HG02610 (cell line): Measurements from ENCODE around the gene UGT1A4.
"Not testable (repeated sequence)": the region's sequence is repeated elsewhere in the genome, so short reads cannot be mapped to it uniquely, and the experiment has no call there.

Experiments
- ATAC-seq: cut with Tn5 transposase; IDR thresholded peaks from one replicate; pipeline ENCODE4 v1.9.1; 2021; ENCODE audit warnings: mild to moderate bottlenecking, moderate library complexity; ENCODE audit not compliant: unreplicated experiment

UGT1A4 gene

DNA sequence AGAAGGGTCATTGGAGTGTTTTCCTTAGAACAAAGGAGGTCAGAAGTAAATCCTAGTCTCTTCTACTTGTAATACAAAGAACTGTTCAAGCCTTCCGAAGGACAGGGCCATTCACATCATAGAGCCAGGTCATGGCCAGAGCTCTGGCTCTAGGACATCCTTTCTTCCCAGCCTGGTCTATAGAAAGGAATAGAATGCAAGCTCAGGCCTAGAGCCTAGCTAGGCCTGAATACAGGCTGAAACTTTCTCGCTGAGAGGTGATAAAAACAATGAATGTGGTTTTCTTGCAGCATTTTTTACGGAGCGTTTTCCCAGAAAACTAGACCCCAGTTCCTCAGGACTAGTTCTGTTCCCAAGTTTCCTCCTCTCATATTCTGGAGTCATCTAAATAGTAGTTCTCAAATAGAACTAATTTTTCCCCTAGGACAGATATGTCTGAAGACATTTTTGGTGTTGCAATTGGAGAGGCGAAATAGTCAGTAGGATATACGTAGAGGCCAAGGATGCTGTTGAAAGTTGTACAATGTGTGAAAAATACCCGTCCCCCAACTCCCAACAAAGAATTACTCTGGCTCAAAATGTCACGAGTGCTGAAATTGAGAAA is 19.0 kb upstream of the UGT1A4 start:
- no peak for ATAC-seq

DNA sequence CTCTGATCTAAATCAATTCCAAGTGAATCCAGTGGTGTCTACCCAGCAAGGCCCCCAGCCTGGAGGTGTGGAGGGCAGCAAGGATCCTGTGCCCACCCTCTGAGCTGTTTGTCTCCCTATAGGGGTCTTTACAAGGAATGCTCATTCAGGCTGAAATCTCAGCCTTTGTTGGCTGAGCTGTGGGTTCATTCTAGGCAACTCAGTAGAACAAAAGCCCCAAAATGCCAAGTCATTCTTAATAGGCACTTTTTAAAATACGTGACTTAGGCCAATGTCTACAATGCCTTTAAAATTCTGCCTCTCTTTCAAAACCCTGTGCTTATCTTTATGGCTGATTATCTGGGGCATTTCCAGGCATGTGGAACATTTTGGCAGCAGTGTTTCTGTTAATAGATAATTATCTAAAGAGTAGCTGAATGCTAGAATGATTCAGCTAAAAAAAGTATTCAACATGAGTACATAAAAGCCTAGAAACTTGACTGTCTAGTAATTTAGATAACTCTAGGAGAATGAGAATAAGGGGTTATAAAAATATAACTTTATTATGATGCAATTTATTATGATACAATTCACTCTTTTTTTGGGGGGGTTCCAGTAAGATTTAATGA is 18.4 kb upstream of the UGT1A4 start:
- ATAC-seq = no peak

DNA sequence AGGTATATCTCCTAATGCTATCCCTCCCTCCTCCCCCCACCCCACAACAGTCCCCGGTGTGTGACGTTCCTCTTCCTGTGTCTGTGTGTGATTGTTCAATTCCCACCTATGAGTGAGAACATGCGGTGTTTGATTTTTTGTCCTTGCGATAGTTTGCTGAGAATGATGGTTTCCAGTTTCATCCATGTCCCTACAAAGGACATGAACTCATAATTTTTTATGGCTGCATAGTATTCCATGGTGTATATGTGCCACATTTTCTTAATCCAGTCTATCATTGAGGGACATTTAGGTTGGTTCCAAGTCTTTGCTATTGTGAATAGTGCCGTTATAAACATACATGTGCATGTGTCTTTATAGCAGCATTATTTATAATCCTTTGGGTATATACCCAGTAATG is 17.7 kb upstream of the UGT1A4 start:
- not testable (repeated sequence) for ATAC-seq

DNA sequence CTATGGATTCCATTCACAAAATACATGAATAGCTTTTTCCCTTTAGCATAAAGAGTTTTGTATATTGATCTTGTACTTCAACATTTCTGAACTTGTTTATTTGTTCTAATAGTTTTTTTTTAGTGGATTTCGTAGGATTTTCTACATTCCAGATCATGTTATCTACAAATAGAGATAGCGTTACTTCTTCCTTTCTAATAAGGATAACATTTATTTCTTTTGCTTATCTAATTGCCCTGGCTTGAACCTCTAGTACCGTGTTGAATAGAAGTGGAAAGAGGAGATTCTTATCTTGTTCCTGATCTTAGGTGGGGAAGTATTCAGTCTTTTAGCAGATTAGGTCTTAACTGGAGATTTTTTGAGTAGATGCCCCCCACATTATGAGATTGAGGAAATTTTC is 16.3 kb upstream of the UGT1A4 start:
- no peak for ATAC-seq

DNA sequence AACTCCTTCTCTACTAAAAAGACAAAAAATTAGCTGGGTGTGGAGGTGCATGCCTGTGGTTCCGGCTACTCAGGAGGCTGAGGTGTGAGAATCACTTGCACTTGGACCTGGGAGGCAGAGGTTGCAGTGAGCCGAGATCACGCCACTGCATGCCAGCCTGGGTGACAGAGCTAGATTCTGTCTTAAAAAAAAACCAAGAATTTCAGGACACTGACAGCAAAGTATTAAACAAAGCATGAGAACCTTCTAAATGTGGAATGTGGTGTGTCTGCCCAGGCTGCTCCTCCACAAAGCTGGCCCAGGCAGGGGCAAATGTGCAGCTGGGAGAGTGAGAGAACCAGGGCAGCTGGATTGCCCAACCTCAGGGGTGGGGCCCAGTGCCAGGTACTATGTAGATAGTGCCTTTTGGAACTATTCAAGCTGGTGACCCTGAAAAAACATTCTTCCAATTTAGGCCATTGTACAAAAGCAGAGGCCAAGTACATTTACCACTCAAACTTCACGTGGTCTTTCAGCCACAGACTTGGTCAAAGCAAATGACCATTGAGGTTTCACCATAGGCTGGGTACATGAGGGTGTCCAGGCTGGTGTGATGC is 12.5 kb upstream of the UGT1A4 start:
- no peak for ATAC-seq

DNA sequence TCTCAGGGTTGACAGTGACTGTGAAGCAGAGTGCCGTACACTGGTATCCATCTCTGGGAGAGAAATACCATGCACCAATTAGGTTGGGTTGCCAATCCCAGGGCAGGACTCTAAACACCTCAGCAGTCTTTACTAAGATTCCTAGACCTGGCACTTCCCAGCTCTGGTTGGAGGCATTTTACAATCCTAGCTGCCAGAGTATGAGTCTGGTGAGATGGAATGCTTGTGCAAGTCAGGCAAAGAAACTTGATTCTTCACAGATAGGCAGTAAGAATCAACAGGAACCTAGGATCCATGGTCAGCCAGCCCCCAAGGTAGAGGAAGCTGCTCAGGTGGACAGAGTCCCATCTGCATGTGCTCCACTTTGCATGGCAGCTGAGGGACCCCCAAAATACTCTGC is 11.8 kb upstream of the UGT1A4 start:
- no peak for ATAC-seq

DNA sequence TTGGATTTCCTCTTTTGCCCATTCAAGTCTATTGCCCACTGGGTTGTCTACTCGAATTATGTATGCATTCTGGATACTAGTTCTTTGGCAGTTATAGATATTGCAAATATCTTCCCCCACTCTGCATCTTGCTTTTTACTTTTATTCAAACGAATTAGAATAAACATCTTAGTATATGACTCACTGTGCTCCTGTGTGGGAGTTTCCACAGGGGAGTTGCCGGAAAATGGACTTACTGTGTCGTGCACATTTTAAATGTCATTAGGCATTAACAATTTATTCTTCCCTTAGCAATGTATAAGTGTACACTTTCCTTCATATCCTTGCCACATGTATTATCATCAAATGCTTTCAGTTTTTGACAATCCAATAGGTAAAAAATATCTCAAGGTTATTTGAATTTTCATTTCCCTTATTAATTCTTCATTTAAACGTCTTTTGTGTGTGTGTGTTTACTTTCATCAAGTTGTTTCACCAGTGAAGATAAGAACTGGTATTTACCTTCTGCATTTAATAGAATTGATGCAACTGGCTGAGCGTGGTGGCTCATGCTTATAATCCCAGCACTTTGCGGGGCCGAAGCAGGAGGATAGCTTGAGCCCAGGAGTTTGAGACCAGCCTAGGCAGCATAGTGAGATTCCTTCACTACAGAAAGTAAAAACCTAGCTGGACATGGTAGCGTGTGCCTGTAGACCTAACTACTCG is 10.4 kb upstream of the UGT1A4 start:
- ATAC-seq = no peak

DNA sequence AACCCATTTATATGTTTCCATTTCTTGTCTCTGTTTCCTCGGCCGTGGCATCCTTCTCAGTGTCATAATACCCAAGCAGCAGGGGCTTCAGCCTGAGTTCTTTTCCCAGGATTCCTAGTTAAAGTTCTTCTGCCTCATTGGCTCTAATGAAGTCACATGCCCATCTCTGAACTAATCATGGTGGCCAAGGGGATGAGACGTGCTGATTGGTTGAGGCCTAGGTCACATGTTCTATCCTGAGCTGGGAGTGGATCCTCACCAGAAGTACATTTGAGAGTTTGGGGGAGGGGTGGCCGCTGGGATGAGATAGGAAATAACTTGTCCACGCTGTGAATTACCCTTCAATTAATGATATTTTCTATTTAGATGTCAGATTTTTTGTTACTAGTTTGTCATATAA is 9.6 kb upstream of the UGT1A4 start:
- no peak for ATAC-seq

DNA sequence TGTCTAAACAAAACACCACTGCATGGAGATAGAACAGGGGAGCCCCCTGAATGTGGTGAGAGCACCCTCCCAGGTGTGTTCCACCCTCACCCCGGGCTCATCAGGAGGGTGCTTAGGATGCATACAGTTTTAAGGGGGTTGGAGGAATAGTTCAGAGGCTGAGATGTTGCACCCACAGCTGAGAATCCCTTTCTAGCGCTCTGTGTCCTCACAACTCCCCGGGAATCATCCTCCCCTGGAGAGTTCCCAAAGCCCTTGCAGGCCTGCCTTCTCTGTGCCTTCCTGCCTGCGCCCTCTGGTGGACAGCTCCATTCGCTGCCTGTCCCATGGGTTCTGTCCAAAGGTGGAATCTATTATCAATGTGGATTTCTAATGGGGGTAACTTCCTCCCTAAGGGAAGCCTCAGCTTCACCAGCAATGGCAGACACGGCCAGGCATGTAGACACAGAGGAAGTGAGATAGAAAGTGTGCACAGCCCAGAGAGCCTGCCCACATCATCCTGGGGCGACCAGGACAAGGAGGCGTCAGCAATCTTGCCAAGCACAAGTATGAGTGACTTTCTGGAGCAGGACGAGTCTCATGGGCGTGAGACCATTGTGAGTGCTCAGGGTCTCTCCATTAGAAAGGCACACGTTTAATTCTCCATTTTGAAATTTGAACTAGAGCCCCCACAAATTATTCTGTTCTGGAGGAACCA is 7.1 kb upstream of the UGT1A4 start:
- no peak for ATAC-seq

DNA sequence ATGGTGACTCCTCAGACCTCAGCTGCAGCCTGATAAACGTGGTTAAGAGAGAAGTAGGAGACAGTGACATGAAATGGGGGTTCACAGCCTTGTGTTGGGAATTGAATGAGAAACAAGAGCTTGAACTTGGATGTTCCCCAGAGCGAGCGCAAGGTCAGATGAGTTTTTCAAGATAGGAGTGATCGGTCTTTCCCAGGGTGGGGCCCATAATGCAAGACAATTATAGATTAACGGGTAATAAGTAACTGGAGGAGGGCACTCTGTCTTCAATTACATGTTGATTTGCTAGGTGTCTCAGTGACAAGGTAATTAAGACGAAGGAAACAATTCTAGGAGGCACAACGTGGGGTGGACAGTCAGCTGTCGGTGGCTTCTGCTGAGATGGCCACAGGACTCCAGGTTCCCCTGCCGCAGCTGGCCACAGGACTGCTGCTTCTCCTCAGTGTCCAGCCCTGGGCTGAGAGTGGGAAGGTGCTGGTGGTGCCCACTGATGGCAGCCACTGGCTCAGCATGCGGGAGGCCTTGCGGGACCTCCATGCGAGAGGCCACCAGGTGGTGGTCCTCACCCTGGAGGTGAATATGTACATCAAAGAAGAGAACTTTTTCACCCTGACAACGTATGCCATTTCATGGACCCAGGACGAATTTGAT is 5.8 kb upstream of the UGT1A4 start, which contains the start of gene UGT1A5:
TSS of gene UGT1A5 (plus strand) at position 297 of the 651 bp plus-strand sequence. CDS start at position 382, 85 bp downstream.
- no peak for ATAC-seq

DNA sequence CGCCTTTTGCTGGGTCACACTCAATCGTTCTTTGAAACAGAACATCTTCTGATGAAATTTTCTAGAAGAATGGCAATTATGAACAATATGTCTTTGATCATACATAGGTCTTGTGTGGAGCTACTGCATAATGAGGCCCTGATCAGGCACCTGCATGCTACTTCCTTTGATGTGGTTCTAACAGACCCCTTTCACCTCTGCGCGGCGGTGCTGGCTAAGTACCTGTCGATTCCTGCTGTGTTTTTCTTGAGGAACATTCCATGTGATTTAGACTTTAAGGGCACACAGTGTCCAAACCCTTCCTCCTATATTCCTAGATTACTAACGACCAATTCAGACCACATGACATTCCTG is 5.3 kb upstream of the UGT1A4 start:
- no peak for ATAC-seq

DNA sequence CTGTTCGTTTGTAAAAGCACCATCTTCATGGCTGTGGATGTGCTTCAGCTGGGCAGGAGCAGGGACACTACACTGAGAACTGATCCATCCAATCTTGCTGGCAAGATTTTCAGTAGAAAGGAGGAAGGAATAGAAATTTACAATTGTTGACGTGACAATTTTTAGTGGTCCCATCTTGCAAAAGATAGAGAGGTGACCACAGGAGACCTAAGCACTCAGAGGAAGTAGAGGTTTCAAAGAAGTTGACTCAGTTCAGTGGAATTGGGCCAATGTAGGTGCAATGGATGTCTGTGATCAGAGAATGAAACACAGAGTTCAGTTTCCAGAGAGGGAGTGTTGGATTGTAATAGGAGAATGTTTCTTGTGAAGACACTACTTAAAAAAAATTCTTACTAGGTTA is 4.4 kb upstream of the UGT1A4 start:
- ATAC-seq = no peak

DNA sequence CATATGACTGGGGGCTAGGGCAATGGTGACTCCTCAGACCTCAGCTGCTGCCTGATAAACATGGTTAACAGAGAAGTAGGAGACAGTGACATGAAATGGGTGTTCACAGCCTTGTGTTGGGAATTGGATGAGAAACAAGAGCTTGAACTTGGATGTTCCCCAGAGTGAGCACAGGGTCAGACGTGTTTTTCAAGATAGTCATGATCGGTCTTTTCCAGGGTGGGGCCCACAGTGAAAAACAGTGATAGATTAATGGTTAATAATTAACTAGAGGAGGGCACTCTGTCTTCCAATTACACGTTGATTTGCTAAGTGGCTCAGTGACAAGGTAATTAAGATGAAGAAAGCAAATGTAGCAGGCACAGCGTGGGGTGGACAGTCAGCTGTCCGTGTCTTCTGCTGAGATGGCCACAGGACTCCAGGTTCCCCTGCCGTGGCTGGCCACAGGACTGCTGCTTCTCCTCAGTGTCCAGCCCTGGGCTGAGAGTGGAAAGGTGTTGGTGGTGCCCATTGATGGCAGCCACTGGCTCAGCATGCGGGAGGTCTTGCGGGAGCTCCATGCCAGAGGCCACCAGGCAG is 10.3 kb downstream of the UGT1A4 start, which contains the start of gene UGT1A3:
TSS of gene UGT1A3 (plus strand) at position 320 of the 579 bp plus-strand sequence. CDS start at position 405, 85 bp downstream.
- no peak for ATAC-seq

DNA sequence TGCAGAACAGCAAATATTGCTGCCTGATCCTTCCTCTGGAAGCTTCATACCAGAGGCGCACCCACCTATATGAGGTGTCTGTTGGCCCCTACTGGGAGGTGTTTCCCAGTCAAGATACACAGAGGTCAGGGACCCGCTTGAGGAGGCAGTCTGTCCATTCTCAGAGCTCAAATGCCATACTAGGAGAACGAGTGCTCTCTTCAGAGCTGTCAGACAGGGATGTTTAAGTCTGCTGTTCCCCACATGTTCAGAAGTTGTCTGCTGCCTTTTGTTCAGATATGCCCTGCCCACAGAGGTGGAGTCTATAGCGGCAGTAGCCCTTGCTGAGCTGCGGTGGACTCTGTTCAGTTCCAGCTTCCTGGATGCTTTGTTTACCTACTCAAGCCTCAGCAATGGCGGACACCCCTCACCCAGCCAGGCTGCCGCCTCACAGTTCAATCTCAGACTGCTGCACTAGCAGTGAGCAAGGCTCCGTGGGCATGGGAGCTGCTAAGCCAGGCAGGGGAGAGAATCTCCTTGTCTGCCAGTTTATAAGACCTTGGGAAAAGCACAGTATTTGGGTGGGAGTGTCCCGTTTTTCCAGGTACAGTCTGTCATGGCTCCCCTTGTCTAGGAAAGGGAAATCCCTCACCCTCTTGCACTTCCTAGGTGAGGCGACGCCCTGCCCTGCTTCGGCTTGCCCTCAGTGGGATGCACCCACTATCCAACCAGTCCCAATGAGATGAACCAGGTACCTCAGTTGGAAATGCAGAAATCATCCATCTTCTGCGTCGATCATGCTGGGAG is 18.5 kb downstream of the UGT1A4 start:
- ATAC-seq = not testable (repeated sequence)

DNA sequence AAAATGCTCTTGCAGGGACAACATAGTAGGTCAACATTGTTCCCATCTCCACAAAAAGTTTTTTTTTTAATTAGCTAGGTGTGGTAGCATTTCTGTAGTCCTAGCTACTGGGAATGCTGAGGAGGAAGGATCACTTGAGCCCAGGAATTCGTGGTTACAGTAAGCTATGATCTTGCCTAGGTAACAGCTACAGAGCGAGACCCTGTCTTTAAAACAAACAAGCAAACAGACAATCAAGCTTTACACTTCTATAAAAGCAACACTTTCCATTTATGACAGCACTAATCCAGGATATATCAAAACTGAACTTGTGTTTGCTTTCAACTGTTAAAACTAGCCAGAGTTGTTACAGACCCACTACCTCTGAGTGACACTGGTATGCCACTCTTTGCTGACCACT is 22.3 kb downstream of the UGT1A4 start:
- no peak for ATAC-seq

DNA sequence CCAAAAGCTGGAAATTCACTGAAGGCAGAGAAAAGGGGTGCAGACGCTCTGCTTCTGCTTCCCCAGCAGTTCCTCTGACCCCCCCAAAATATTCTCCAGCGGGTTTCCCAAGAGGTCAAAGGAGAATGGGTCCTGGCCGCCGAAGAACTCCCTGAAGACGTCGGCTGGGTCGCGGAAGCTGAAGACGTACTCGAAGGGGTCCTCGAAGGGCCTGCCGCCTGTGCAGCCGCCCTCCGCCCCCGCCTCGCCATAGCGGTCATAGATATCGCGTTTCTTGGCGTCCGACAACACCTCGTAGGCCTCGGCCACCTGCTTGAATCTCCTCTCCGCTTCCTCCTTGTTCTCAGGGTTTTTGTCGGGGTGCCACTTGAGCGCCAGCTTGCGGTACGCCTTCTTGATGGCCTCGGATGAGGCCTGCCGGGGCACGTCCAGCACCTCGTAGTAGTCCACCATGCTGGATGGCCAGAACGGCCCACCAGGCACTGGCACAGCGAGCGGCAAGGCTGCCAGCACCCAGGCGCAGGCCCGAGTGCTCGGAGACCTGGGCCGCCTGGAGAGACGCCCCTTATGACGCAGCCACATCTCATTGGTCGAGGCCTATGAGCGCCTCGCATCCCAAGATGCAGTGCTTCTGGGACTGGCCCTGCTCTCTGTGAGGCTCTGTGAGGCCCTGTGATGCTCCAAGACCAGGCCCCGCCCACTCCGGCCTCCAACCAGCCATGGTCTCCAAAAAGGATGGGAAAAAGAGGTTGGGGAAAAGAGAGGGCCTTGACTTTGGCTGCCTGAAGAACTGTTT is 25.1 kb downstream of the UGT1A4 start:
- no peak for ATAC-seq

DNA sequence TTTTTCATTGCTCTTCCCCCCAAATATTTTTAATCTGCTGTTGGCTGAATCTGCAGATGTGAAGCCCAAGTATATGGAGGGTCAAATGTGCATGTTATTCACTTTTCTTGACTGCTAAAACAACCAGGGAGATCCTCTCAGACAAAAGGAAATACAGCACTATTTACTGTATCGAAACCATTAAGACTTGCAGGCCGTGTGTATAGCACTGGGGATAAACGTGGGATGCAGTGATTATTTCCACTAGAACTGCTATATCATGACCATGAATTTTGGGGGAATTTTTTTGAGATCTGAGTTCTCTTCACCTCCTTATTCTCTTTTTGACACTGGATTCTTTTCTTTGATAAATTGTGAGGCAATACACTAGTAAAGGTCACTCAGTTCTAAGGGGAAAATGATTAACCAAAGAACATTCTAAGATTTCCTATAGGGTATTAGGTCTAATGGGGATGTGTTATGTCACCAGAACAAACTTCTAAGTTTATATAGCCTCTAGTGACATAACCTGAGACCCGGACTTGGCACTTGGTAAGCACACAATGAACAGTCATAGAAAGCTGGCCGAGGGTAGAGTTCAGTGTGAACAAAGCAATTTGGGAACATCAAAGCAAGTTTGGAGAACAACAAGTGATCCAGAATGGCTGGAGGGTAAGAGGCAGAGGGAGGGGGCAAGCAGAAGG is 26.7 kb downstream of the UGT1A4 start:
- ATAC-seq = no peak

DNA sequence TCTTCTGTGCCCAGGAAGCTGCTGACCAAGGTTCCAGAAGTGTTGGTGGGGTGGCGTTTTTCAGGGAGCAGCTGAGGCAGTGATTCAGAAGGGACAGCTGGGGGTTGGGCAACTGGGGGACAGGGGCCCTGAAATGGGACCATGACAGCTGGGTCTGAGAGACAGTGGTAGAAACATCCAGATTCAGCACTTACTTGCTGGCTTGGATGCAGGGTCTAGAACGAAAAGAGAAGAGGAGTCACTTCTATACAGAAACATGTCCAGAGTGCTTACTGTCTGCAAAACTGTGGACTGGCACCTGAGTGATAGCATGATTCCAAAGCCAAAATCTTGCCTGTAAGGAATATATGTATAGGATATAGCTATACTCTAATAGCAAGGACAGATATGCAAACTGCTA is 27.3 kb downstream of the UGT1A4 start:
- not testable (repeated sequence) for ATAC-seq
